Breast epithelium (tissue), 4 donors: ENCODE data around the gene RDH13. TPM values are rescaled to one million over a fixed set of nuclear protein-coding genes. Genes with fewer than 3 reads are reported as not detected.

Source experiments
- DNase-seq, 2 donors: peaks; one replicate each; pipeline ENCODE4 v3.0.0-alpha.2; 2019; ENCODE audit warnings: low spot score in 2 of 2
- H3K27ac ChIP-seq, 2 donors: fragments of 200-600 bp; sonication (generic) in 1 of 2; one replicate each; pipeline ENCODE4 v1.5.1; 2016 to 2019; ENCODE audit warnings: mild to moderate bottlenecking in 1 of 2
- H3K27me3 ChIP-seq, 2 donors: fragments of 200-600 bp; sonication (generic) in 1 of 2; one replicate each; pipeline versions ENCODE4 v1.5.1 to v1.6.0; 2017 to 2019; ENCODE audit warnings: control low read depth in 1 of 2, mild to moderate bottlenecking in 1 of 2
- H3K36me3 ChIP-seq: fragments of 200-600 bp; one replicate; pipeline ENCODE4 v1.5.1; 2019
- H3K4me1 ChIP-seq, 2 donors: fragments of 200-600 bp; sonication (generic); one replicate each; pipeline ENCODE4 v1.5.1; 2016 to 2019; ENCODE audit warnings: control low read depth in 1 of 2
- H3K4me3 ChIP-seq, 3 donors: fragments of 200-600 bp; sonication (generic); 1 replicate in 2 of 3; 2 replicates in 1 of 3; pipeline ENCODE4 v1.5.1; 2016 to 2019; ENCODE audit warnings: mild to moderate bottlenecking in 3 of 3, moderate library complexity in 2 of 3
- H3K9me3 ChIP-seq, 2 donors: fragments of 200-600 bp; sonication (generic) in 1 of 2; one replicate each; pipeline ENCODE4 v1.5.1; 2016 to 2019; ENCODE audit warnings: control low read depth in 1 of 2
- CTCF ChIP-seq, 3 donors: fragments of 450-650 bp; IDR thresholded peaks; one replicate each; pipeline ENCODE4 v1.5.1; 2016 to 2017; ENCODE audit warnings: antibody characterized with exemption in 3 of 3, mild to moderate bottlenecking in 3 of 3, moderate library complexity in 3 of 3
- POLR2A ChIP-seq: fragments of 450-650 bp; IDR thresholded peaks from one replicate; pipeline ENCODE4 v1.6.1; 2016; ENCODE audit warnings: antibody characterized with exemption, mild to moderate bottlenecking, moderate library complexity
- POLR2AphosphoS5 ChIP-seq, 3 donors: sonication (generic); formaldehyde crosslinking; IDR thresholded peaks; one replicate each; pipeline ENCODE4 v1.6.1; 2017; ENCODE audit warnings: antibody characterized with exemption in 3 of 3
- intact Hi-C: fragments of 100-400 bp; cut with DNase I; formaldehyde crosslinking; loops from one replicate; pipeline ENCODE4 v1.15.1; 2023; ENCODE audit warnings: low total_unique reads
- total RNA-seq, 3 donors: library from RNA; depleted of rRNA; stranded (reverse); fragments of >200 nt; gene quantifications; one replicate each; pipeline ENCODE4 v1.1.0, GENCODE V29; 2016

Gene RDH13
- total RNA-seq, 3 donors from 2014 or later = 11.4 to 33.4 (median 22.3) TPM

- Histone ChIP-seq H3K27me3 (no peaks in the 10 kb centered on the region), H3K4me1 (no peaks in the 10 kb centered on the region), H3K27ac (no peak overlapping the region), H3K36me3 (peaks cover 6% of the 10 kb centered on the region), H3K9me3 (no peaks in the 10 kb centered on the region), H3K4me3 (no peak overlapping the region)
- intact Hi-C loops = no loop called here
- DNase-seq = no peak
- TF ChIP-seq POLR2A (no peak), CTCF (IDR thresholded peaks at IDR 0.05) (no peak), POLR2AphosphoS5 (IDR thresholded peaks at IDR 0.05) (no peak)
These were observed 31.7 kb upstream of the RDH13 start for GRCh38 chr19:55094456-55095259.

GRCh38 chr19:55092423-55093318, 29.7 kb upstream of the RDH13 start:
- Histone ChIP-seq H3K4me1 (no peaks in the 10 kb centered on the region), H3K27ac (no peak overlapping the region), H3K27me3 (no peaks in the 10 kb centered on the region), H3K9me3 (no peaks in the 10 kb centered on the region), H3K36me3 (peaks cover 6% of the 10 kb centered on the region), H3K4me3 (no peak overlapping the region)
- intact Hi-C loops = no loop called here
- no peak for TF ChIP-seq POLR2AphosphoS5 (IDR thresholded peaks at IDR 0.05)
- TF ChIP-seq POLR2A = no peak
- no peak for TF ChIP-seq CTCF (IDR thresholded peaks at IDR 0.05)
- DNase-seq = no peak

DNA sequence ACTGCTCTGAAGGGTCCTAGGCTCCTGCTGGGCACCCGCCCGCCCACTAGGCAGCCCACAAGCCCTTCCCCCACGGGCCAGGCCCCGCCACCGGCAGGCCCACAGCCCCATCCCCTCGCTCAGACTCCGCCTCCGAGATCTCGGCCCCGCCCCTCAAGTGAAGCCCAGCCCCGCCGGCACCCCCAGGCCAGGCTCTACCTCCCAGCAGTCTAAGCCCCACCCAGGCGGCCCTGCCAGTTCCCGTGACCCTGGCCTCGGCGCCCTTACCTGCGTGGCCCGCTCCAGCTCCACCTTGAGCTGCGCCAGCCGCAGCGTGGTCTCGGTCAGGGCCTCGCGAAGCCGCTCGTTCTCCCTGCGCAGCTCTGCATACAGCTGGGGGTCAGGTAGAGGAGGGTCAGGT, 29.0 kb upstream of the RDH13 start:
- Histone ChIP-seq H3K27me3 (no peaks in the 10 kb centered on the region), H3K4me1 (no peaks in the 10 kb centered on the region), H3K36me3 (peaks cover 6% of the 10 kb centered on the region), H3K4me3 (no peak overlapping the region), H3K27ac (no peak overlapping the region), H3K9me3 (no peaks in the 10 kb centered on the region)
- DNase-seq = no peak
- TF ChIP-seq CTCF (IDR thresholded peaks at IDR 0.05) (no peak), POLR2AphosphoS5 (IDR thresholded peaks at IDR 0.05) (no peak), POLR2A (no peak)
- intact Hi-C loops = no loop called here

- H3K27me3 ChIP-seq = no peaks in the 10 kb centered on the region
- no peak overlapping the region for H3K4me3 ChIP-seq
- intact Hi-C loops = no loop called here
- no peak for TF ChIP-seq POLR2A
- TF ChIP-seq CTCF (IDR thresholded peaks at IDR 0.05) = no peak
- TF ChIP-seq POLR2AphosphoS5 (IDR thresholded peaks at IDR 0.05) = no peak
- peaks cover 0 to 4% of the 10 kb centered on the region in 2 donors for H3K4me1 ChIP-seq
- H3K9me3 ChIP-seq = no peaks in the 10 kb centered on the region
- peaks cover 6% of the 10 kb centered on the region for H3K36me3 ChIP-seq
- no peak for DNase-seq
- no peak overlapping the region for H3K27ac ChIP-seq
These were observed 28.4 kb upstream of the RDH13 start for GRCh38 chr19:55091126-55091910.
